GM18861 (cell line): Measurements from ENCODE around the gene ZNF778.

Experiments used
- ATAC-seq: cut with Tn5 transposase; IDR thresholded peaks from one replicate; pipeline ENCODE4 v1.9.1; 2021; ENCODE audit not compliant: unreplicated experiment

Gene ZNF778

GRCh38 chr16:89193576-89194293, 23.8 kb upstream of the ZNF778 start:
- no peak for ATAC-seq

- no peak for ATAC-seq
These were observed 22.9 kb upstream of the ZNF778 start for GRCh38 chr16:89194340-89195311.

- no peak for ATAC-seq
These were observed 21.9 kb upstream of the ZNF778 start for GRCh38 chr16:89195521-89196171.

GRCh38 chr16:89197033-89197632, 20.4 kb upstream of the ZNF778 start:
- no peak for ATAC-seq

GRCh38 chr16:89197633-89198416, 19.7 kb upstream of the ZNF778 start:
- ATAC-seq, result no peak

- ATAC-seq, result no peak
These were observed 18.9 kb upstream of the ZNF778 start for GRCh38 chr16:89198417-89199240.

GRCh38 chr16:89199241-89200123, 18.0 kb upstream of the ZNF778 start:
- ATAC-seq, result no peak

- no peak for ATAC-seq
These were observed 17.2 kb upstream of the ZNF778 start, which contains the start of gene SLC22A31 for GRCh38 chr16:89200124-89200849. TSS of gene SLC22A31 (minus strand) at chr16:89200537. CDS start at chr16:89200501, 36 bp downstream.

- no peak for ATAC-seq
These were observed 16.6 kb upstream of the ZNF778 start for GRCh38 chr16:89200850-89201411.

GRCh38 chr16:89201439-89202377, 15.8 kb upstream of the ZNF778 start:
- no peak for ATAC-seq

GRCh38 chr16:89202422-89203215, 14.9 kb upstream of the ZNF778 start:
- no peak for ATAC-seq

GRCh38 chr16:89207993-89208392, 9.5 kb upstream of the ZNF778 start:
- ATAC-seq, result no peak

- ATAC-seq, result no peak
These were observed 7.9 kb upstream of the ZNF778 start for GRCh38 chr16:89209522-89210044.

GRCh38 chr16:89210165-89210903, 7.2 kb upstream of the ZNF778 start:
- ATAC-seq, result no peak
